ENCODE data around the gene KRABD2.

KRABD2 gene

GRCh38 chr17:8410883-8411238 is 34.4 kb upstream of the KRABD2 start:
- Histone ChIP-seq H3K4me1 (ENCODE audit: control insufficient read depth, insufficient read depth, low read length) (no peaks in the 10 kb centered on the region), H2AFZ (ENCODE audit: control insufficient read depth, low read depth, low read length) (no peak overlapping the region), H3K27me3 (replicated peaks in 1 of 2; ENCODE audit: control insufficient read depth in 2 of 2, insufficient read depth in 2 of 2, low read length in 1 of 2) (peaks cover 0 to 4% of the 10 kb centered on the region in 2 experiments; a peak in 3 of 4 replicates), H3K4me2 (ENCODE audit: control insufficient read depth, insufficient read depth) (no peak overlapping the region), H3K36me3 (ENCODE audit: control insufficient read depth in 2 of 2, insufficient read depth in 2 of 2, low read length in 1 of 2) (no peaks in the 10 kb centered on the region), H3K9ac (ENCODE audit: control insufficient read depth, insufficient read depth, low read length) (no peak overlapping the region), H3K9me3 (replicated peaks; ENCODE audit: control insufficient read depth, insufficient read depth, low read length) (no peaks in the 10 kb centered on the region), H3K79me2 (ENCODE audit: control insufficient read depth, insufficient read depth, low read length) (no peaks in the 10 kb centered on the region), H3K4me3 (no peak overlapping the region), H3K27ac (ENCODE audit: control insufficient read depth, insufficient read depth) (no peak overlapping the region), H4K20me1 (ENCODE audit: control insufficient read depth, insufficient read depth) (no peaks in the 10 kb centered on the region)
- DNase-seq (ENCODE audit: low read depth, low spot score) (no peak), FAIRE-seq (no peak), ATAC-seq (no peak)
- RAD21 ChIA-PET (ENCODE audit: unreplicated experiment), result interaction anchor here (0.8 to 2.1 kb wide), 11 partner anchors 17 to 587 kb away, joined by 3 to 34 read pairs (median 4); partner anchors contain the start of gene NDEL1
- no peak for TF ChIP-seq USF1 (IDR thresholded peaks at IDR 0.05; ENCODE audit: borderline replicate concordance, extremely low read length, insufficient read depth, low read depth, low read length)
- TF ChIP-seq KDM1A (IDR thresholded peaks at IDR 0.05; ENCODE audit: borderline replicate concordance), result no peak
- TF ChIP-seq NBN (IDR thresholded peaks at IDR 0.05), result no peak
- no peak for TF ChIP-seq NFIC (IDR thresholded peaks at IDR 0.05; ENCODE audit: low read depth, low read length)
- TF ChIP-seq FOS (IDR thresholded peaks at IDR 0.05; ENCODE audit: borderline replicate concordance, extremely low read depth, insufficient read length), result no peak
- no peak for TF ChIP-seq FOXK2 (IDR thresholded peaks at IDR 0.05)
- no peak for TF ChIP-seq ATF3 (IDR thresholded peaks at IDR 0.05; ENCODE audit: borderline replicate concordance, extremely low read depth, low read depth, low read length)
- no peak for TF ChIP-seq NR2C2 (IDR thresholded peaks at IDR 0.05; ENCODE audit: borderline replicate concordance, control insufficient read depth, insufficient read length, low read depth)
- SMC1A ChIA-PET (ENCODE audit: uncharacterized antibody, unreplicated experiment), result interaction anchor here (0.7 to 1.8 kb wide), 15 partner anchors 10 to 591 kb away, joined by 3 to 20 read pairs (median 4); no protein-coding TSS in a partner anchor
- WGBS (ENCODE audit: insufficient coverage, insufficient replicate concordance, low lambda C conversion rate, missing lambda C conversion rate), result 76% methylated on average over 1 of the region's 1 CpG
- POLR2A ChIA-PET, result no interaction called here
- no TSS peak for BruUV-seq (replicated peaks)
- in situ Hi-C loops (cut with MboI) (loop anchor here (5.0 to 10.0 kb wide), 2 partner anchors 336 to 604 kb away; no protein-coding TSS in a partner anchor), intact Hi-C loops (cut with micrococcal nuclease; ENCODE audit: unreplicated experiment) (loop anchor here (1.0 to 10.0 kb wide), 3 partner anchors 335 to 484 kb away; no protein-coding TSS in a partner anchor)
- CTCF ChIA-PET, result interaction anchor here (1.0 to 3.3 kb wide), 16 partner anchors 10 to 591 kb away, joined by 3 to 67 read pairs (median 6); partner anchors contain the start of gene NDEL1

Measured in GM12878 (cell line).